Measurements from ENCODE around the gene HIC1.

GRCh38 chr17:2077040-2077439, 22.1 kb downstream of the HIC1 start:
- TF ChIP-seq CTCF (IDR thresholded peaks at IDR 0.05; ENCODE audit: low read depth, low read length, missing input control) = no peak
- no peak for TF ChIP-seq TAF1 (conservative IDR thresholded peaks at IDR 0.05)
- TF ChIP-seq YY1 (IDR thresholded peaks at IDR 0.05) = no peak
- TF ChIP-seq SP1 (IDR thresholded peaks at IDR 0.05) = no peak
- no peak for TF ChIP-seq MAX (IDR thresholded peaks at IDR 0.05)
- TF ChIP-seq REST (IDR thresholded peaks at IDR 0.05) = no peak
- no peak for TF ChIP-seq ZBTB33 (IDR thresholded peaks at IDR 0.05)
- no peak for TF ChIP-seq RAD21 (IDR thresholded peaks at IDR 0.05)
- no peak for TF ChIP-seq HNF4G (IDR thresholded peaks at IDR 0.05)
- no peak for TF ChIP-seq FOXA1 (IDR thresholded peaks at IDR 0.05)
- no peak for TF ChIP-seq HNF4A (conservative IDR thresholded peaks at IDR 0.05)
- TF ChIP-seq GABPA (IDR thresholded peaks at IDR 0.05 in 1 of 2, conservative IDR thresholded peaks at IDR 0.05 in 1 of 2) = no peak
- TF ChIP-seq RXRA (IDR thresholded peaks at IDR 0.05) = no peak

Measured in liver (tissue), 3 donors.